ENCODE results near the gene CCDC121.

Gene CCDC121

DNA sequence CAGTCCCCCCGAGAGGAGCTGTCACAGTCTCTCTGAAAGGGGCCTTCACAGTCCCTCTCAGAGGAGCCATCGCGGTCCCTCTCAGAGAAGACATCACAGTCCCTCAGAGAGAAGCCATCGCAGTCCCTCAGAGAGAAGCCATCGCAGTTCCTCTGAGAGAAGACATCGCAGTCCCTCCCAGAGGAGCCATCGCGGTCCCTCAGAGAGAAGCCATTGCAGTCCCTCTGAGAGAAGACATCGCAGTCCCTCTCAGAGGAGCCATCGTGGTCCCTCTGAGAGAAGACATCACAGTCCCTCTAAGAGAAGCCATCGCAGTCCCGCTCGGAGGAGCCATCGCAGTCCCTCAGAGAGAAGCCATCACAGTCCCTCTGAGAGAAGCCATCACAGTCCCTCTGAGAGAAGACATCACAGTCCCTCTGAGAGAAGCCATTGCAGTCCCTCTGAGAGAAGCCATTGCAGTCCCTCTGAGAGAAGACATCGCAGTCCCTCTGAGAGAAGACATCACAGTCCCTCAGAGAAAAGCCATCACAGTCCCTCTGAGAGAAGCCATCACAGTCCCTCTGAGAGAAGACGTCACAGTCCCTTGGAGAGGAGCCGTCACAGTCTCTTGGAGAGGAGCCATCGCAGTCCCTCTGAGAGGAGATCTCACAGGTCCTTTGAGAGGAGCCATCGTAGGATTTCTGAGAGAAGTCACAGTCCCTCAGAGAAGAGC, 47.2 kb downstream of the CCDC121 start:
- DNase-seq: no peak
